ENCODE measurements around the gene GLB1L3. TPM values are rescaled to one million over a fixed set of nuclear protein-coding genes. Genes with fewer than 3 reads are reported as not detected.
A peak's percentile ranks its signal among the peaks of the same experiment; 100 is the strongest.

GLB1L3 gene
- total RNA-seq, 2 donors from 2014 or later = 7.8 to 14.5 TPM

DNA sequence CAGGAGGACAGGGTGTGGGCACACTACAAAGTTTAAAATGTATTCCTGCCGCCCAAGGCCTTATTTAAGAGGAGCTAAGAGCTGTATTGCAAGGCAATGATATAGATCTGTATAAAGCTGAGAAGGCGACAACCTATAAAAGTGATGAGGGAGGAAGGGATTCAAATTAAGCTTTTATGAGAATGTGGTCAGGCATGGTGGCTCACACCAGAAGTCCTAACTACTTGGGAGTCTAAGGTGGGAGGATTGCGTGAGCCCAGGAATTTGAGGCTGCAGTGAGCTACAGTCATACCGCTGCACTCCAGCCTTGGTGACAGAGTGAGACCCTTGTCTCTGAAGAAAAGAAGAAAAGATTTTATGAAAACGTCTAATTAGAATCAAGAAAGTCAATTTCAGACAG is 9.7 kb upstream of the GLB1L3 start:
- no peak for TF ChIP-seq POLR2A (IDR thresholded peaks at IDR 0.05)
- no peak for TF ChIP-seq POLR2AphosphoS5 (IDR thresholded peaks at IDR 0.05)
- TF ChIP-seq CTCF (IDR thresholded peaks at IDR 0.05) = no peak
- H3K36me3 ChIP-seq = no peaks in the 10 kb centered on the region
- H3K9me3 ChIP-seq = no peaks in the 10 kb centered on the region
- DNase-seq (ENCODE audit: low spot score) = no peak
- 63% methylated on average over 5 of the region's 5 CpGs for WGBS
- no peaks in the 10 kb centered on the region for H3K27me3 ChIP-seq (replicated peaks; ENCODE audit: insufficient read depth)
- H3K4me3 ChIP-seq = no peak overlapping the region
- intact Hi-C loops (cut with DNase I) = no loop called here
- peaks cover 12% of the 10 kb centered on the region for H3K4me1 ChIP-seq (replicated peaks)
- H3K27ac ChIP-seq = peak overlapping the region; percentile 58 to 59

GRCh38 chr11:134266841-134267251 is 9.3 kb upstream of the GLB1L3 start:
- Histone ChIP-seq H3K9me3 (no peaks in the 10 kb centered on the region), H3K27me3 (replicated peaks; ENCODE audit: insufficient read depth) (no peaks in the 10 kb centered on the region), H3K27ac (peak overlapping the region; percentile 58 to 59), H3K36me3 (no peaks in the 10 kb centered on the region), H3K4me1 (replicated peaks) (peaks cover 12% of the 10 kb centered on the region), H3K4me3 (no peak overlapping the region)
- intact Hi-C loops (cut with DNase I) = no loop called here
- 36% methylated on average over 3 of the region's 3 CpGs for WGBS
- peak; percentile 71 for DNase-seq (ENCODE audit: low spot score)
- TF ChIP-seq POLR2A (IDR thresholded peaks at IDR 0.05) = no peak
- no peak for TF ChIP-seq CTCF (IDR thresholded peaks at IDR 0.05)
- TF ChIP-seq POLR2AphosphoS5 (IDR thresholded peaks at IDR 0.05) = peak; percentile 76

GRCh38 chr11:134267461-134267860 is 8.7 kb upstream of the GLB1L3 start:
- TF ChIP-seq POLR2A (IDR thresholded peaks at IDR 0.05) (no peak), CTCF (IDR thresholded peaks at IDR 0.05) (no peak), POLR2AphosphoS5 (IDR thresholded peaks at IDR 0.05) (no peak)
- 79% methylated on average over 5 of the region's 5 CpGs for WGBS
- Histone ChIP-seq H3K4me3 (no peak overlapping the region), H3K27me3 (replicated peaks; ENCODE audit: insufficient read depth) (no peaks in the 10 kb centered on the region), H3K9me3 (no peaks in the 10 kb centered on the region), H3K4me1 (replicated peaks) (peaks cover 12% of the 10 kb centered on the region), H3K27ac (peak overlapping the region; percentile 35 to 58), H3K36me3 (no peaks in the 10 kb centered on the region)
- intact Hi-C loops (cut with DNase I) = no loop called here
- DNase-seq (ENCODE audit: low spot score) = no peak

DNA sequence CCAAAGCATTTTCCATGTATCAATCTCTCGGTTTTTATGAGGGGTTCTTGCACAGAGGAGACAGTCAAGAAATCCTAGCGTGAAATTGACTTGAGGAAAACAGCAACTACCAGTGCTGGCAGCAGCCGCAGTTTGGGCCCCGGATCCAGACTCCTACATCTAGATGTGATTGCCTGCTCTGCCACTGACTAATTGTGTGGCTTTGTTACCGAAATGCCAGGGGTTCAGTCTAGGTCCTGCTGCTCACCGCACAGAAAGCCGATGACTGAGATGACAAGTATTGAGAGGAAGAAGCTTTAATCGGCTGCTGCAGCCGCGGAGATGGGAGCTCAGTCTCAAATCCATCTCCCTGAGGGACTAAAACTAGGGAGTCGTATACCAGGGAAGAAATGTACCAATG is 8.2 kb upstream of the GLB1L3 start:
- no peaks in the 10 kb centered on the region for H3K36me3 ChIP-seq
- intact Hi-C loops (cut with DNase I) = no loop called here
- no peaks in the 10 kb centered on the region for H3K9me3 ChIP-seq
- WGBS = 91% methylated on average over 11 of the region's 11 CpGs
- H3K27ac ChIP-seq = no peak overlapping the region
- H3K4me1 ChIP-seq (replicated peaks) = peaks cover 12% of the 10 kb centered on the region
- no peak for DNase-seq (ENCODE audit: low spot score)
- H3K4me3 ChIP-seq = no peak overlapping the region
- H3K27me3 ChIP-seq (replicated peaks; ENCODE audit: insufficient read depth) = no peaks in the 10 kb centered on the region
- TF ChIP-seq POLR2AphosphoS5 (IDR thresholded peaks at IDR 0.05) = no peak
- no peak for TF ChIP-seq POLR2A (IDR thresholded peaks at IDR 0.05)

DNA sequence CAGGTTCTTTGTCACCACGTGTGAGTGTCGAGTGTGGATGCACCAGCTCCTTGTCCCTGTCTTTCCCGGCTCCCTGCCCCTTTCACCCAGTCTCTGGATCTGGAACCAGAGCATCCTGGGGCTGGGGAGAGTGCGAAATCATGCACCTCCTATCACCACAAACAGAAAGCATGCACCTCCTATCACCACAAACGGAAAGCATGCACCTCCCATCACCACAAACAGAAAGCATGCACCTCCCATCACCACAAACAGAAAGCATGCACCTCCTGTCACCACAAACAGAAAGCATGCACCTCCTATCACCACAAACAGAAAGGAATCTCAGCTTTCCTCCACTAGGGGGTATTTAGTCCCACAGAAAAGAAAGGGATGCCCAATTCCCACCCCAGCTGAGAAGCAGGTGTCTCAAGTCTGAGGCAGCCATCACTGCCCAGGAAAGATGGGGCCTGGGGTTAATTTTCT is 5.9 kb upstream of the GLB1L3 start:
- DNase-seq (ENCODE audit: low spot score) = no peak
- Histone ChIP-seq H3K9me3 (no peaks in the 10 kb centered on the region), H3K36me3 (no peaks in the 10 kb centered on the region), H3K4me3 (no peak overlapping the region), H3K27me3 (replicated peaks; ENCODE audit: insufficient read depth) (no peaks in the 10 kb centered on the region), H3K4me1 (replicated peaks) (peaks cover 12% of the 10 kb centered on the region), H3K27ac (no peak overlapping the region)
- TF ChIP-seq POLR2A (IDR thresholded peaks at IDR 0.05) (no peak), POLR2AphosphoS5 (IDR thresholded peaks at IDR 0.05) (no peak), CTCF (IDR thresholded peaks at IDR 0.05) (no peak)
- intact Hi-C loops (cut with DNase I) = no loop called here
- 40% methylated on average over 5 of the region's 5 CpGs for whole genome bisulfite sequencing
